Activated T-cell treated with anti-CD3 and anti-CD28 coated beads, Interleukin-2, amount 50 U/mL, for 4 hours (primary cell): ENCODE data around the gene HRG. TPM values are rescaled to one million over a fixed set of nuclear protein-coding genes. Genes with fewer than 3 reads are reported as not detected.

ENCODE experiments used
- ATAC-seq, 2 donors: fragments of 200-7000 bp; cut with Tn5 transposase; one replicate each; pipeline ENCODE4 v1.10.0; 2021
- DNase-seq: peaks from one replicate; pipeline ENCODE4 v3.0.0-alpha.2; 2020
- H3K27me3 Mint-ChIP-seq: one replicate; pipeline ENCODE4 v1.8.0; 2021; ENCODE audit warnings: low read depth, mixed read lengths
- H3K36me3 Mint-ChIP-seq: one replicate; pipeline ENCODE4 v1.8.0; 2022; ENCODE audit warnings: mixed read lengths; ENCODE audit not compliant: insufficient read depth
- H3K4me1 Mint-ChIP-seq: one replicate; pipeline ENCODE4 v1.8.0; 2021; ENCODE audit warnings: low read depth, mixed read lengths
- H3K4me3 Mint-ChIP-seq: one replicate; pipeline ENCODE4 v1.8.0; 2021; ENCODE audit warnings: mild to moderate bottlenecking, moderate library complexity, mixed read lengths
- H3K9me3 Mint-ChIP-seq: one replicate; pipeline ENCODE4 v1.8.0; 2021; ENCODE audit warnings: mixed read lengths
- total RNA-seq, 3 donors: library from RNA; stranded (reverse); gene quantifications; one replicate each; pipeline ENCODE4 v1.2.1, GENCODE V29; 2021

Gene HRG
- total RNA-seq, 3 donors from 2014 or later = not detected

- peaks cover 15% of the 10 kb centered on the region for H3K27me3 Mint-ChIP-seq
- H3K4me1 Mint-ChIP-seq = no peaks in the 10 kb centered on the region
- ATAC-seq (no peak), DNase-seq (no peak)
- H3K4me3 Mint-ChIP-seq = no peak overlapping the region
- no peaks in the 10 kb centered on the region for H3K36me3 Mint-ChIP-seq
- no peaks in the 10 kb centered on the region for H3K9me3 Mint-ChIP-seq
Observed at GRCh38 chr3:186646841-186647240, 19.0 kb upstream of the HRG start.

GRCh38 chr3:186648851-186649250 is 17.0 kb upstream of the HRG start:
- no peak for DNase-seq
- no peak for ATAC-seq
- no peaks in the 10 kb centered on the region for H3K36me3 Mint-ChIP-seq
- H3K27me3 Mint-ChIP-seq = peaks cover 22% of the 10 kb centered on the region
- no peak overlapping the region for H3K4me3 Mint-ChIP-seq
- no peaks in the 10 kb centered on the region for H3K9me3 Mint-ChIP-seq
- no peaks in the 10 kb centered on the region for H3K4me1 Mint-ChIP-seq

GRCh38 chr3:186651678-186652215 is 14.1 kb upstream of the HRG start:
- H3K4me1 Mint-ChIP-seq = no peaks in the 10 kb centered on the region
- DNase-seq (no peak), ATAC-seq (no peak)
- H3K4me3 Mint-ChIP-seq = no peak overlapping the region
- H3K9me3 Mint-ChIP-seq = no peaks in the 10 kb centered on the region
- peaks cover 22% of the 10 kb centered on the region for H3K27me3 Mint-ChIP-seq
- no peaks in the 10 kb centered on the region for H3K36me3 Mint-ChIP-seq

GRCh38 chr3:186653080-186653707 is 12.6 kb upstream of the HRG start:
- Mint-ChIP-seq H3K4me3 (no peak overlapping the region), H3K9me3 (no peaks in the 10 kb centered on the region), H3K36me3 (no peaks in the 10 kb centered on the region), H3K4me1 (no peaks in the 10 kb centered on the region), H3K27me3 (peaks cover 23% of the 10 kb centered on the region)
- ATAC-seq = no peak
- DNase-seq = no peak

GRCh38 chr3:186653984-186654383 is 11.8 kb upstream of the HRG start:
- Mint-ChIP-seq H3K36me3 (no peaks in the 10 kb centered on the region), H3K27me3 (peaks cover 26% of the 10 kb centered on the region), H3K4me1 (no peaks in the 10 kb centered on the region), H3K9me3 (no peaks in the 10 kb centered on the region), H3K4me3 (no peak overlapping the region)
- ATAC-seq (no peak), DNase-seq (no peak)

GRCh38 chr3:186663361-186664118 is 2.3 kb upstream of the HRG start:
- H3K36me3 Mint-ChIP-seq = no peaks in the 10 kb centered on the region
- no peak overlapping the region for H3K4me3 Mint-ChIP-seq
- no peaks in the 10 kb centered on the region for H3K9me3 Mint-ChIP-seq
- peaks cover 4% of the 10 kb centered on the region for H3K4me1 Mint-ChIP-seq
- DNase-seq (no peak), ATAC-seq (no peak)
- peaks cover 17% of the 10 kb centered on the region for H3K27me3 Mint-ChIP-seq

GRCh38 chr3:186664119-186664495 is 1.7 kb upstream of the HRG start:
- H3K4me3 Mint-ChIP-seq = no peak overlapping the region
- H3K9me3 Mint-ChIP-seq = no peaks in the 10 kb centered on the region
- no peak for ATAC-seq
- no peaks in the 10 kb centered on the region for H3K36me3 Mint-ChIP-seq
- DNase-seq = no peak
- H3K4me1 Mint-ChIP-seq = peaks cover 4% of the 10 kb centered on the region
- peaks cover 14% of the 10 kb centered on the region for H3K27me3 Mint-ChIP-seq

- Mint-ChIP-seq H3K27me3 (peaks cover 10% of the 10 kb centered on the region), H3K4me1 (peaks cover 8% of the 10 kb centered on the region), H3K4me3 (no peak overlapping the region), H3K36me3 (no peaks in the 10 kb centered on the region), H3K9me3 (no peaks in the 10 kb centered on the region)
- ATAC-seq (no peak), DNase-seq (no peak)
Observed at GRCh38 chr3:186664506-186664905, 1.3 kb upstream of the HRG start.

- H3K9me3 Mint-ChIP-seq = no peaks in the 10 kb centered on the region
- no peak overlapping the region for H3K4me3 Mint-ChIP-seq
- peaks cover 16% of the 10 kb centered on the region for H3K27me3 Mint-ChIP-seq
- H3K4me1 Mint-ChIP-seq = peaks cover 15% of the 10 kb centered on the region
- DNase-seq = no peak
- no peaks in the 10 kb centered on the region for H3K36me3 Mint-ChIP-seq
- no peak for ATAC-seq
Observed at GRCh38 chr3:186668426-186668825, 2.6 kb downstream of the HRG start.

- Mint-ChIP-seq H3K4me3 (no peak overlapping the region), H3K9me3 (no peaks in the 10 kb centered on the region), H3K36me3 (no peaks in the 10 kb centered on the region), H3K4me1 (peaks cover 15% of the 10 kb centered on the region), H3K27me3 (peaks cover 22% of the 10 kb centered on the region)
- ATAC-seq (no peak), DNase-seq (no peak)
Observed at GRCh38 chr3:186669378-186670084, 3.7 kb downstream of the HRG start.

GRCh38 chr3:186670155-186670554 is 4.3 kb downstream of the HRG start:
- Mint-ChIP-seq H3K9me3 (no peaks in the 10 kb centered on the region), H3K36me3 (no peaks in the 10 kb centered on the region), H3K27me3 (peaks cover 23% of the 10 kb centered on the region), H3K4me1 (peaks cover 15% of the 10 kb centered on the region), H3K4me3 (no peak overlapping the region)
- ATAC-seq (no peak), DNase-seq (no peak)

- Mint-ChIP-seq H3K27me3 (peaks cover 24% of the 10 kb centered on the region), H3K36me3 (no peaks in the 10 kb centered on the region), H3K4me1 (peaks cover 15% of the 10 kb centered on the region), H3K9me3 (no peaks in the 10 kb centered on the region), H3K4me3 (no peak overlapping the region)
- ATAC-seq (no peak), DNase-seq (no peak)
Observed at GRCh38 chr3:186671051-186671450, 5.2 kb downstream of the HRG start.

GRCh38 chr3:186678604-186679003 is 12.8 kb downstream of the HRG start:
- no peaks in the 10 kb centered on the region for H3K9me3 Mint-ChIP-seq
- no peaks in the 10 kb centered on the region for H3K4me1 Mint-ChIP-seq
- ATAC-seq = no peak
- no peak for DNase-seq
- peaks cover 54% of the 10 kb centered on the region for H3K27me3 Mint-ChIP-seq
- H3K4me3 Mint-ChIP-seq = no peak overlapping the region
- no peaks in the 10 kb centered on the region for H3K36me3 Mint-ChIP-seq

- ATAC-seq (no peak), DNase-seq (no peak)
- Mint-ChIP-seq H3K4me3 (no peak overlapping the region), H3K4me1 (no peaks in the 10 kb centered on the region), H3K27me3 (peaks cover 49% of the 10 kb centered on the region), H3K36me3 (no peaks in the 10 kb centered on the region), H3K9me3 (no peaks in the 10 kb centered on the region)
Observed at GRCh38 chr3:186679151-186679550, 13.3 kb downstream of the HRG start.
